HEK293 (cell line): ENCODE measurements around the gene DDX42.
A peak's percentile ranks its signal among the peaks of the same experiment; 100 is the strongest.

Experiments
- CTCF ChIA-PET: fragments of 350-600 bp; formaldehyde crosslinking; extraction: SDS; loops from one replicate; lab custom pipeline; 2021; ENCODE audit warnings: antibody characterized with exemption; lab: Yijun Ruan, JAX
- POLR2A ChIA-PET: fragments of 300-600 bp; formaldehyde crosslinking; extraction: SDS; loops from one replicate; lab custom pipeline; 2020; ENCODE audit warnings: antibody characterized with exemption, inconsistent platforms; lab: Yijun Ruan, JAX
- H3K27ac ChIP-seq: fragments of 200-500 bp; sonication (Bioruptor generic); 2 replicates; pipeline ENCODE4 v1.5.1; 2014; ENCODE audit warnings: low read depth, low read length, control low read depth, inconsistent platforms; ENCODE audit errors: extremely low read depth
- H3K36me3 ChIP-seq, 2 experiments: fragments of 200-500 bp in 1 of 2; sonication (Bioruptor generic) in 1 of 2; 1 replicate in 1 of 2; 2 replicates in 1 of 2; pipeline ENCODE4 v1.5.1; 2014 to 2017; ENCODE audit warnings: inconsistent platforms in 2 of 2, low read length in 2 of 2; ENCODE audit not compliant: control insufficient read depth in 2 of 2, insufficient read depth in 1 of 2
- H3K4me1 ChIP-seq: fragments of 200-500 bp; sonication (Bioruptor generic); 2 replicates; pipeline ENCODE4 v1.5.1; 2014; ENCODE audit warnings: mild to moderate bottlenecking, low read length, inconsistent platforms; ENCODE audit not compliant: control insufficient read depth, insufficient read depth
- H3K4me3 ChIP-seq: 2 replicates; pipeline ENCODE4 v1.5.1; 2011; ENCODE audit warnings: low read depth, mild to moderate bottlenecking, control low read depth, low read length, moderate library complexity
- H3K9me3 ChIP-seq: fragments of 200-500 bp; sonication (Bioruptor generic); 2 replicates; pipeline ENCODE4 v1.5.1; 2014; ENCODE audit warnings: low read depth, low read length, inconsistent platforms; ENCODE audit not compliant: control insufficient read depth, insufficient read depth
- BCL11A ChIP-seq: fragments of 450-650 bp; formaldehyde crosslinking; IDR thresholded peaks from 2 replicates; pipeline ENCODE4 v1.5.1; 2016; ENCODE audit warnings: low read depth, missing biosample characterization, missing genetic modification characterization
- BCL11B ChIP-seq: fragments of 450-650 bp; formaldehyde crosslinking; IDR thresholded peaks from 2 replicates; pipeline ENCODE4 v1.5.1; 2016; ENCODE audit warnings: low read depth, missing biosample characterization, missing genetic modification characterization
- GLIS2 ChIP-seq: fragments of 450-650 bp; formaldehyde crosslinking; IDR thresholded peaks from 2 replicates; pipeline ENCODE4 v1.5.1; 2016; ENCODE audit warnings: missing biosample characterization, missing genetic modification characterization
- KLF10 ChIP-seq: fragments of 450-650 bp; IDR thresholded peaks from 2 replicates; pipeline ENCODE4 v1.5.1; 2018; ENCODE audit warnings: missing biosample characterization, mild to moderate bottlenecking, missing genetic modification characterization
- KLF9 ChIP-seq: fragments of 450-650 bp; formaldehyde crosslinking; IDR thresholded peaks from 2 replicates; pipeline ENCODE4 v1.5.1; 2016; ENCODE audit warnings: missing biosample characterization, missing genetic modification characterization, low read depth
- SALL2 ChIP-seq: fragments of 450-650 bp; formaldehyde crosslinking; IDR thresholded peaks from 2 replicates; pipeline ENCODE4 v1.5.0; 2017; ENCODE audit warnings: missing biosample characterization, mild to moderate bottlenecking, missing genetic modification characterization, borderline replicate concordance
- TRIM28 ChIP-seq: IDR thresholded peaks from 2 replicates; pipeline ENCODE4 v1.6.1; 2011; ENCODE audit warnings: low read length, control low read depth, borderline replicate concordance
- YY1 ChIP-seq: fragments of 450-650 bp; formaldehyde crosslinking; IDR thresholded peaks from 2 replicates; pipeline ENCODE4 v1.5.1; 2018; ENCODE audit warnings: missing biosample characterization, missing genetic modification characterization
- ZBTB1 ChIP-seq: fragments of 450-650 bp; formaldehyde crosslinking; IDR thresholded peaks from 2 replicates; pipeline ENCODE4 v1.5.1; 2016; ENCODE audit warnings: missing biosample characterization, missing genetic modification characterization
- ZBTB7A ChIP-seq: fragments of 450-650 bp; formaldehyde crosslinking; IDR thresholded peaks from 2 replicates; pipeline ENCODE4 v1.5.1; 2016; ENCODE audit warnings: low read depth, missing biosample characterization, missing genetic modification characterization
- ZFP3 ChIP-seq: fragments of 450-650 bp; formaldehyde crosslinking; IDR thresholded peaks from 2 replicates; pipeline ENCODE4 v1.5.1; 2016; ENCODE audit warnings: low read depth, missing biosample characterization, missing genetic modification characterization
- ZNF214 ChIP-seq: fragments of 450-650 bp; formaldehyde crosslinking; IDR thresholded peaks from 2 replicates; pipeline ENCODE4 v1.5.1; 2017; ENCODE audit warnings: missing biosample characterization, mild to moderate bottlenecking, missing genetic modification characterization, borderline replicate concordance
- ZNF24 ChIP-seq: fragments of 450-650 bp; formaldehyde crosslinking; IDR thresholded peaks from 2 replicates; pipeline ENCODE4 v1.5.1; 2016; ENCODE audit warnings: missing biosample characterization, missing genetic modification characterization
- ZNF302 ChIP-seq: fragments of 450-650 bp; formaldehyde crosslinking; IDR thresholded peaks from 2 replicates; pipeline ENCODE4 v1.5.1; 2016; ENCODE audit warnings: missing biosample characterization, missing genetic modification characterization, low read depth
- ZNF341 ChIP-seq: fragments of 450-650 bp; formaldehyde crosslinking; IDR thresholded peaks from 2 replicates; pipeline ENCODE4; 2016; ENCODE audit warnings: low read depth, missing biosample characterization, missing genetic modification characterization
- ZNF354C ChIP-seq: fragments of 450-650 bp; formaldehyde crosslinking; IDR thresholded peaks from 2 replicates; pipeline ENCODE4 v1.5.1; 2016; ENCODE audit warnings: missing biosample characterization, missing genetic modification characterization, low read depth, borderline replicate concordance
- ZNF391 ChIP-seq: fragments of 450-650 bp; formaldehyde crosslinking; IDR thresholded peaks from 2 replicates; pipeline ENCODE4 v1.5.1; 2016; ENCODE audit warnings: low read depth, missing biosample characterization, missing genetic modification characterization, borderline replicate concordance
- ZNF394 ChIP-seq: fragments of 450-650 bp; formaldehyde crosslinking; IDR thresholded peaks from 2 replicates; pipeline ENCODE4 v1.5.1; 2016; ENCODE audit warnings: missing biosample characterization, missing genetic modification characterization, mild to moderate bottlenecking, moderate library complexity, borderline replicate concordance
- ZNF404 ChIP-seq: fragments of 450-650 bp; formaldehyde crosslinking; IDR thresholded peaks from 2 replicates; pipeline ENCODE4 v1.5.1; 2017; ENCODE audit warnings: missing biosample characterization, missing genetic modification characterization
- ZNF510 ChIP-seq: fragments of 450-650 bp; formaldehyde crosslinking; IDR thresholded peaks from 2 replicates; pipeline ENCODE4 v1.5.1; 2018; ENCODE audit warnings: mild to moderate bottlenecking, missing genetic modification characterization, missing biosample characterization; ENCODE audit not compliant: insufficient replicate concordance
- ZNF544 ChIP-seq: fragments of 450-650 bp; formaldehyde crosslinking; IDR thresholded peaks from 2 replicates; pipeline ENCODE4 v1.5.0; 2017; ENCODE audit warnings: missing biosample characterization, missing genetic modification characterization
- ZNF548 ChIP-seq: fragments of 450-650 bp; formaldehyde crosslinking; IDR thresholded peaks from 2 replicates; pipeline ENCODE4 v1.5.1; 2016; ENCODE audit warnings: missing biosample characterization, missing genetic modification characterization
- ZNF610 ChIP-seq: fragments of 450-650 bp; formaldehyde crosslinking; IDR thresholded peaks from 2 replicates; pipeline ENCODE4 v1.5.1; 2016; ENCODE audit warnings: missing biosample characterization, missing genetic modification characterization, borderline replicate concordance
- ZNF621 ChIP-seq: fragments of 450-650 bp; formaldehyde crosslinking; IDR thresholded peaks from 2 replicates; pipeline ENCODE4 v1.5.1; 2017; ENCODE audit warnings: missing biosample characterization, missing genetic modification characterization
- ZNF660 ChIP-seq: fragments of 450-650 bp; IDR thresholded peaks from 2 replicates; pipeline ENCODE4 v1.5.1; 2018; ENCODE audit warnings: missing biosample characterization, mild to moderate bottlenecking, missing genetic modification characterization
- ZNF670 ChIP-seq: fragments of 450-650 bp; formaldehyde crosslinking; IDR thresholded peaks from 2 replicates; pipeline ENCODE4 v1.5.1; 2016; ENCODE audit warnings: missing biosample characterization, missing genetic modification characterization, low read depth
- ZNF677 ChIP-seq: fragments of 450-650 bp; IDR thresholded peaks from 2 replicates; pipeline ENCODE4 v1.5.0; 2018; ENCODE audit warnings: missing biosample characterization, mild to moderate bottlenecking, missing genetic modification characterization, moderate library complexity
- ZNF76 ChIP-seq: fragments of 450-650 bp; formaldehyde crosslinking; IDR thresholded peaks from 2 replicates; pipeline ENCODE4; 2016; ENCODE audit warnings: low read depth, missing biosample characterization, missing genetic modification characterization, borderline replicate concordance
- ZSCAN30 ChIP-seq: fragments of 450-650 bp; IDR thresholded peaks from 2 replicates; pipeline ENCODE4 v1.5.1; 2018; ENCODE audit warnings: missing biosample characterization, mild to moderate bottlenecking, missing genetic modification characterization, moderate library complexity
- ZXDB ChIP-seq: fragments of 450-650 bp; formaldehyde crosslinking; IDR thresholded peaks from 2 replicates; pipeline ENCODE4 v1.5.1; 2016; ENCODE audit warnings: missing biosample characterization, missing genetic modification characterization
- TF ChIP-seq, protein P1 (sequence below): fragments of 450-650 bp; formaldehyde crosslinking; IDR thresholded peaks from 2 replicates; pipeline ENCODE4 v1.5.1; 2016; ENCODE audit warnings: missing biosample characterization, missing genetic modification characterization
- TF ChIP-seq, protein P2 (sequence below): fragments of 450-650 bp; formaldehyde crosslinking; IDR thresholded peaks from 2 replicates; pipeline ENCODE4 v1.5.1; 2016; ENCODE audit warnings: missing biosample characterization, missing genetic modification characterization
- TF ChIP-seq, protein P3 (sequence below): fragments of 450-650 bp; formaldehyde crosslinking; IDR thresholded peaks from 2 replicates; pipeline ENCODE4 v1.5.1; 2016; ENCODE audit warnings: missing biosample characterization, missing genetic modification characterization

The DDX42 gene

DNA sequence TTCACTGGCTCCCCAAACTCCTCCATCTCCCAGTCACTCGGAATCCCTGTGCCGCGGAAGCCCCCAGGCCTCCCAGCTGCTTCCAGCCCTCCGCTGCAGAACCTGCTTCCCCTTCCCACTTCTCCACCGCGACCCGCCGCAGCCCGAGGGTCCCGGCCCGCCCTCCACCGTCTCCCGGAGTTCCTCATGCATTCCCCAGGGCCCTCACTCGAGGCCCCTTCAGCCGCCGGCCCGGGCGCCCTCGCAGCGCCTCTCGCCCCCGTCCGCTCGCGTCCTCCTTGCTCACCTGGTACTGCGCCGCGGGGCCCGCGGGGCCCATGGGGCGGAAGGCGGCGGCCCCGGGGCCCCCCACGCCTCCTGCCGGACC lies 68.2 kb downstream of the DDX42 start (continued):
- TF ChIP-seq ZNF510 (tag by site-specific recombination): no peak
- TF ChIP-seq, all 188 proteins: peak for 7

DNA sequence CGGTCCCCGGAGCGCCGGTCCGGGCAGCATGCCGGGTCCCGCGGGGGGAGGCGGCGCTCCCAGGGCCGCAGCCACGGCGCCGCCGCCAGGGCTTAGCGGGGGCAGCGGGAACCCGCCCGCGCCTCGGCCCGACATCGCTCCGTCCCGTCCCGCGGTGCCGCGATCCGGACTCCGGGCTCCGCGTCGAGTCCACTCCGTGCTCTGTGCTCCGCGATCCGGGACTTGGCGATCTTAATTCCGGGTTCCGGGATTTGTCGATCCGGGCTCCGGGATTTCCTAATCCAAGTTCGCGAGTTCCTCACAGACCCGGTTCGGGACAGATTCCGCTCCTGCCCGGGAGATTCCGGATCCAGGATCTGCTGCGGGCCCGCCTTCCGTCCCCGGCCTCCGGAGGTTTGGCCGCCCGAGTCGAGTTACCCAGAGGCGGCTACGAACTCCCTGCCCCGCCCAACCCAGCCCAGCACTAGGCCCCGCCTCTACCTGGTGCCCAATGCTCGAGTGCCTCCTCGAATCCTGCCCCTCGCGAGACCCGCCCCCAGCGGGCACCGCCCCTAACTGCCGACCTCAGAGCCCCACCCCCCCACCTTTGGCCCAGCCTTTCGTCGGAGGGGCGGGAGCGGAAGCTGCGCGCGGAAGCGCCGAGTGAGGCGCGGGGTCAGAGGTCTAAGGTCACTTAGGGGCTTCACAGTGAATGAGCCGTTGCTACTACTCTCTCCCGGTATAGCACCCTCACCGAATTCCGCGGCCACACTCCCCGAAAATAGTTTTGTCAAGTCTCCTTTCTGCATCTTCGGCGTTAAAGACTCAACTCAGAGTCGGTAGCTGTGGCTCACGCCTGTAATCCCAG lies 68.8 kb downstream of the DDX42 start, which contains the start of gene SMARCD2:
TSS of gene SMARCD2 (minus strand) at position 146 of the 847 bp plus-strand sequence. CDS start at position 135, 11 bp downstream.
- Histone ChIP-seq H3K4me3 (peak within 1 kb of the TSS; percentile 93), H3K9me3 (no peaks in the 10 kb centered on the region), H3K27ac (peak within 1 kb of the TSS; percentile 97), H3K36me3 (peaks cover 3 to 8% of the 10 kb centered on the region in 2 experiments; a peak in 2 of 3 replicates), H3K4me1 (peaks cover 20% of the 10 kb centered on the region)
- POLR2A ChIA-PET: interaction anchor here (0.6 to 6.5 kb wide), 15 partner anchors 9 to 1312 kb away, joined by 3 to 65 read pairs (median 4); partner anchors contain the start of genes CCDC47, DDX42, FTSJ3 and MAP3K3
- CTCF ChIA-PET: interaction anchor here (0.6 to 9.5 kb wide), 5 partner anchors 8 to 23 kb away, joined by 3 to 62 read pairs (median 8); no protein-coding TSS in a partner anchor
- TF ChIP-seq ZNF670 (tag by site-specific recombination) (no peak), ZNF24 (tag by site-specific recombination) (peak; percentile 94), ZBTB1 (tag by site-specific recombination) (0 out of 2 replicates have a peak, but pooled peaks have one; percentile 50), ZNF394 (tag by site-specific recombination) (peak; percentile 80), ZNF354C (tag by site-specific recombination) (no peak), ZNF677 (tag by site-specific recombination) (peak; percentile 81), KLF9 (peak; percentile 92), ZBTB7A (tag by site-specific recombination) (peak; percentile 91), ZXDB (peak; percentile 94), ZNF621 (no peak), SALL2 (0 out of 2 replicates have a peak, but pooled peaks have one; percentile 81), ZNF391 (tag by site-specific recombination) (peak; percentile 99), ZNF660 (peak; percentile 99), GLIS2 (tag by site-specific recombination) (peak; percentile 70), ZNF302 (tag by site-specific recombination) (peak; percentile 52; the same call in 1 of the 2 replicates), ZSCAN30 (tag by site-specific recombination) (peak; percentile 100), ZNF610 (tag by site-specific recombination) (peak; percentile 90), ZNF544 (tag by site-specific recombination) (no peak), ZNF404 (tag by site-specific recombination) (no peak), ZNF341 (tag by site-specific recombination) (no peak), ZNF548 (tag by site-specific recombination) (0 out of 2 replicates have a peak, but pooled peaks have one; percentile 55), TRIM28 (no peak), ZNF214 (no peak), KLF10 (tag by site-specific recombination) (peak; percentile 99), ZNF76 (tag by site-specific recombination) (peak; percentile 83), BCL11A (tag by site-specific recombination) (peak; percentile 91), YY1 (tag by site-specific recombination) (peak; percentile 92), ZFP3 (tag by site-specific recombination) (no peak), BCL11B (tag by site-specific recombination) (peak; percentile 98)
- TF ChIP-seq, protein P1, sequence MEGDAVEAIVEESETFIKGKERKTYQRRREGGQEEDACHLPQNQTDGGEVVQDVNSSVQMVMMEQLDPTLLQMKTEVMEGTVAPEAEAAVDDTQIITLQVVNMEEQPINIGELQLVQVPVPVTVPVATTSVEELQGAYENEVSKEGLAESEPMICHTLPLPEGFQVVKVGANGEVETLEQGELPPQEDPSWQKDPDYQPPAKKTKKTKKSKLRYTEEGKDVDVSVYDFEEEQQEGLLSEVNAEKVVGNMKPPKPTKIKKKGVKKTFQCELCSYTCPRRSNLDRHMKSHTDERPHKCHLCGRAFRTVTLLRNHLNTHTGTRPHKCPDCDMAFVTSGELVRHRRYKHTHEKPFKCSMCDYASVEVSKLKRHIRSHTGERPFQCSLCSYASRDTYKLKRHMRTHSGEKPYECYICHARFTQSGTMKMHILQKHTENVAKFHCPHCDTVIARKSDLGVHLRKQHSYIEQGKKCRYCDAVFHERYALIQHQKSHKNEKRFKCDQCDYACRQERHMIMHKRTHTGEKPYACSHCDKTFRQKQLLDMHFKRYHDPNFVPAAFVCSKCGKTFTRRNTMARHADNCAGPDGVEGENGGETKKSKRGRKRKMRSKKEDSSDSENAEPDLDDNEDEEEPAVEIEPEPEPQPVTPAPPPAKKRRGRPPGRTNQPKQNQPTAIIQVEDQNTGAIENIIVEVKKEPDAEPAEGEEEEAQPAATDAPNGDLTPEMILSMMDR: peak; percentile 55; the same call in 1 of the 2 replicates
- TF ChIP-seq, protein P2, sequence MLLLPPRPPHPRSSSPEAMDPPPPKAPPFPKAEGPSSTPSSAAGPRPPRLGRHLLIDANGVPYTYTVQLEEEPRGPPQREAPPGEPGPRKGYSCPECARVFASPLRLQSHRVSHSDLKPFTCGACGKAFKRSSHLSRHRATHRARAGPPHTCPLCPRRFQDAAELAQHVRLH (tag by site-specific recombination): peak; percentile 93
- TF ChIP-seq, protein P3, sequence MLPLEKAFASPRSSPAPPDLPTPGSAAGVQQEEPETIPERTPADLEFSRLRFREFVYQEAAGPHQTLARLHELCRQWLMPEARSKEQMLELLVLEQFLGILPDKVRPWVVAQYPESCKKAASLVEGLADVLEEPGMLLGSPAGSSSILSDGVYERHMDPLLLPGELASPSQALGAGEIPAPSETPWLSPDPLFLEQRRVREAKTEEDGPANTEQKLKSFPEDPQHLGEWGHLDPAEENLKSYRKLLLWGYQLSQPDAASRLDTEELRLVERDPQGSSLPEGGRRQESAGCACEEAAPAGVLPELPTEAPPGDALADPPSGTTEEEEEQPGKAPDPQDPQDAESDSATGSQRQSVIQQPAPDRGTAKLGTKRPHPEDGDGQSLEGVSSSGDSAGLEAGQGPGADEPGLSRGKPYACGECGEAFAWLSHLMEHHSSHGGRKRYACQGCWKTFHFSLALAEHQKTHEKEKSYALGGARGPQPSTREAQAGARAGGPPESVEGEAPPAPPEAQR: peak; percentile 99
